ENCODE data around the gene CCDC80. TPM values are rescaled to one million over a fixed set of nuclear protein-coding genes. Genes with fewer than 3 reads are reported as not detected.

The CCDC80 gene
- total RNA-seq, 1 donor from 2014 or later: not detected

DNA sequence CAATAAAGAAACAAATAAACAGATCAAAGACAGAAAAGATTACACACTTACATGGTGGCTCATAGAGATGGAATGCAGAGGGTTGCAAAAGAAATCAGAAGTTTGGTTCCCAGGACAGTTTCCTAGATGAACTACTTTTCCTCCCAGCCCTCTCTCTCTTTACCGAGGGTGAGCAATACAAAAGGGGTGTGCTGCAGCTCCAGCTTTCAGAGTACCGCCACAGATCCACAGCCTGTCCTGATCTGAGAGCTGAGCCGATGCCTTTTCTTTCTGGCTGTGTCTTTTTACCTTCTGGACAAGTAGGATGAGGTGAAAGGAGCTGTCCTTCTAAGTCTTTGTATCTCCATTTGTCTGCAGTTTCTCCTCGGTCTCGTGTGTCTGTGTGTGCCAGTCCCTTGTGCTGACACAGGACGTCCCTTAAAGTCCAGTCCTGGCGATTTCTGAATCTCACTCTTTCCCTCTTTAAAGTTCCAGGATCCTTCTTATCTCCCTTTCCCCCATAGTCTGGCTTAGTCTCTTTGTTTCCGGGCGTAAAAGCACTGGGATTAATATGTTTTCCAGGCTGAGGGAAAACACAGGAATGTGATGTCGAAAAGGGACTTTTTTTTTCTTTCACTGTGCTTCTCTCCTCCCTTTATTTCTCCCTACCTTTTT, 540 bp downstream of the CCDC80 start:
- Mint-ChIP-seq H3K4me3 (no peak overlapping the region), H3K9me3 (no peaks in the 10 kb centered on the region), H3K27ac (no peak overlapping the region), H3K27me3 (peaks cover 4% of the 10 kb centered on the region), H3K36me3 (ENCODE audit: low read depth) (no peaks in the 10 kb centered on the region), H3K4me1 (peaks cover 14% of the 10 kb centered on the region)
- ChIA-PET CTCF (interaction anchor here (0.9 to 1.2 kb wide), 4 partner anchors 21 to 648 kb away, joined by 3 to 5 read pairs (median 4); no protein-coding TSS in a partner anchor), POLR2A (no interaction called here)
- TF ChIP-seq, protein P1, sequence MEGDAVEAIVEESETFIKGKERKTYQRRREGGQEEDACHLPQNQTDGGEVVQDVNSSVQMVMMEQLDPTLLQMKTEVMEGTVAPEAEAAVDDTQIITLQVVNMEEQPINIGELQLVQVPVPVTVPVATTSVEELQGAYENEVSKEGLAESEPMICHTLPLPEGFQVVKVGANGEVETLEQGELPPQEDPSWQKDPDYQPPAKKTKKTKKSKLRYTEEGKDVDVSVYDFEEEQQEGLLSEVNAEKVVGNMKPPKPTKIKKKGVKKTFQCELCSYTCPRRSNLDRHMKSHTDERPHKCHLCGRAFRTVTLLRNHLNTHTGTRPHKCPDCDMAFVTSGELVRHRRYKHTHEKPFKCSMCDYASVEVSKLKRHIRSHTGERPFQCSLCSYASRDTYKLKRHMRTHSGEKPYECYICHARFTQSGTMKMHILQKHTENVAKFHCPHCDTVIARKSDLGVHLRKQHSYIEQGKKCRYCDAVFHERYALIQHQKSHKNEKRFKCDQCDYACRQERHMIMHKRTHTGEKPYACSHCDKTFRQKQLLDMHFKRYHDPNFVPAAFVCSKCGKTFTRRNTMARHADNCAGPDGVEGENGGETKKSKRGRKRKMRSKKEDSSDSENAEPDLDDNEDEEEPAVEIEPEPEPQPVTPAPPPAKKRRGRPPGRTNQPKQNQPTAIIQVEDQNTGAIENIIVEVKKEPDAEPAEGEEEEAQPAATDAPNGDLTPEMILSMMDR (IDR thresholded peaks at IDR 0.05): no peak
- DNase-seq (no peak), ATAC-seq (ENCODE audit: low read depth) (no peak)
- intact Hi-C loops (cut with micrococcal nuclease): loop anchor here (5.0 kb wide), 1 partner anchor 313 kb away; no protein-coding TSS in a partner anchor

DNA sequence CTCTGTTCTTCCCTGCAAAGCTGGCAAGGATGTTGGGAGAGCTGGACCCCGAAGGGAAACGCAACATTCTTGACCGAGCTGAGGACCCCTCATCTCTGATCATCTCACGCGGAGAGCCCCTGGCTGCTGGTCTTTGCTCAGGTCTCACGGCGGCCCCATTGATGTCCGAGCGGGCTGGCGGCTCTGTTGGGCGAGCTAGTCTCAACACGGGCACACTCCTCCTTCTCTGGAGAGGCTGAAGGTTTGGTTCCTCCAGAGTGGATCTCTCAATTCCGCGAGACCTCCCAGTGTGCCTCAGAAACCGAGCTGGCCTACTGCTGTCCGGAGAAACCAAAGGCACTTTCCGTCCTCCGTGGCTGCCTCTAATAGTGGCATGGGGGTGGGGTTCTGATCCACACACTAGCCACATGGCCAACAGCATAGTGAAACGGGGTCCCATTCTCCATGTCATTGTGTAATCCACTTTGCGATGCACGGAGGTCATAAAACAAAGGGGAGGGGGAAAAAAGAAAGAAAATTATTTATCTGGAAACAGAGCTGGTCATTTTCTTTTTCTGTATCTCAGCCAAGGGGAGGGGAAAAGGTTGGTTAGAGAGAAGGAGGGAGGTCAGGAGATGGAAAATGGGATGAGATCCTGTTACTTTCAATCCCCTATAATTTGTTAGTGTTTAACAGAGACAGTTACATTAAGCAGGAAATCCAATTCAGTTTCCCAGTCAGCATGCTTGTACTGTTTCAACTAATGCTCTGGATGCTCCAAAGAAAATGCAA, 1.3 kb downstream of the CCDC80 start:
- ChIA-PET POLR2A (no interaction called here), CTCF (interaction anchor here (0.9 to 1.2 kb wide), 4 partner anchors 20 to 649 kb away, joined by 3 to 5 read pairs (median 4); no protein-coding TSS in a partner anchor)
- intact Hi-C loops (cut with micrococcal nuclease): loop anchor here (5.0 kb wide), 1 partner anchor 312 kb away; no protein-coding TSS in a partner anchor
- Mint-ChIP-seq H3K4me3 (no peak overlapping the region), H3K4me1 (peaks cover 15% of the 10 kb centered on the region), H3K36me3 (ENCODE audit: low read depth) (no peaks in the 10 kb centered on the region), H3K27ac (no peak overlapping the region), H3K9me3 (no peaks in the 10 kb centered on the region), H3K27me3 (peaks cover 4% of the 10 kb centered on the region)
- TF ChIP-seq, protein P1 (IDR thresholded peaks at IDR 0.05): no peak
- ATAC-seq (ENCODE audit: low read depth) (no peak), DNase-seq (no peak)

- Mint-ChIP-seq H3K4me3 (no peak overlapping the region), H3K4me1 (peaks cover 11% of the 10 kb centered on the region), H3K36me3 (ENCODE audit: low read depth) (no peaks in the 10 kb centered on the region), H3K27ac (no peak overlapping the region), H3K9me3 (no peaks in the 10 kb centered on the region), H3K27me3 (peaks cover 4% of the 10 kb centered on the region)
- TF ChIP-seq, protein P1 (IDR thresholded peaks at IDR 0.05): no peak
- DNase-seq: no peak
- intact Hi-C loops (cut with micrococcal nuclease): no loop called here
- ATAC-seq (ENCODE audit: low read depth): no peak
- ChIA-PET CTCF (interaction anchor here (0.7 to 1.8 kb wide), 4 partner anchors 93 to 650 kb away, joined by 3 to 4 read pairs (median 4); no protein-coding TSS in a partner anchor), POLR2A (no interaction called here)
Observed at GRCh38 chr3:112638327-112639020, 2.5 kb downstream of the CCDC80 start.

DNA sequence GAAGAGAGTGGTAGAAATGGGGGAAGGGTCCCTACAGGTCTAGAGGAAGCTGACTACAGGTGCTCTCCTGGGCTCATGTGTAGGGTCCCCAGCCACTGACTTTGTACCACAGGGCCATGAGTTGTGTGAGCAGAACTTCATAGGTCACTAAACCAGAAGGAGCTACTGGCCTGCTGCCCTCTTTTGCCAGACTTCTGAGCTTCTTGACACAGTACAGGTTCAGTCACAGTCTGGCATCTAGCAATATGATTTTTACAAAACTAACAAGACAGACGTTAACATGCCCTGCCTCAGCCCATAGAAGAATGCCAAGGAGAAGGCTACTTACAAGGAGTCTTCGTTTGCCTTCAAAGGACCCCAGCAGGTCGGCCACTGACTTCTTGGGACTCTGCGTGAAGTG, 3.2 kb downstream of the CCDC80 start:
- TF ChIP-seq, protein P1 (IDR thresholded peaks at IDR 0.05): no peak
- intact Hi-C loops (cut with micrococcal nuclease): no loop called here
- DNase-seq (no peak), ATAC-seq (ENCODE audit: low read depth) (no peak)
- ChIA-PET CTCF (interaction anchor here (1.0 to 1.8 kb wide), 4 partner anchors 97 to 650 kb away, joined by 3 to 4 read pairs (median 4); no protein-coding TSS in a partner anchor), POLR2A (no interaction called here)
- no peak overlapping the region for H3K27ac Mint-ChIP-seq
- H3K36me3 Mint-ChIP-seq (ENCODE audit: low read depth): no peaks in the 10 kb centered on the region
- no peak overlapping the region for H3K4me3 Mint-ChIP-seq
- no peaks in the 10 kb centered on the region for H3K9me3 Mint-ChIP-seq
- peaks cover 4% of the 10 kb centered on the region for H3K4me1 Mint-ChIP-seq
- no peaks in the 10 kb centered on the region for H3K27me3 Mint-ChIP-seq
